SK-N-SH (cell line): Measurements from ENCODE around the gene MRPL46.

Experiments used
- CHD2 ChIP-seq: fragments of 150-350 bp; IDR thresholded peaks from 2 replicates; pipeline ENCODE4 v1.6.1; 2018; ENCODE audit warnings: low read length; ENCODE audit not compliant: partially characterized antibody
- GABPA ChIP-seq: IDR thresholded peaks from 2 replicates; pipeline ENCODE4 v1.4.0; 2012; ENCODE audit warnings: low read depth, mild to moderate bottlenecking
- MXI1 ChIP-seq: IDR thresholded peaks from 2 replicates; pipeline ENCODE4 v1.6.1; 2012; ENCODE audit warnings: mild to moderate bottlenecking, low read depth, low read length, improper control_type of control experiment
- POLR2AphosphoS5 ChIP-seq: IDR thresholded peaks from 2 replicates; pipeline ENCODE4 v1.6.1; 2012; ENCODE audit warnings: low read depth, low read length
- RAD21 ChIP-seq: IDR thresholded peaks from 2 replicates; pipeline ENCODE4 v1.6.1; 2012; ENCODE audit warnings: mild to moderate bottlenecking, low read length
- RCOR1 ChIP-seq: fragments of 150-350 bp; IDR thresholded peaks from 2 replicates; pipeline ENCODE4 v1.6.1; 2017; ENCODE audit warnings: antibody characterized with exemption, low read length
- RFX5 ChIP-seq: IDR thresholded peaks from 2 replicates; pipeline ENCODE4 v1.6.1; 2012; ENCODE audit warnings: mild to moderate bottlenecking, improper control_type of control experiment, low read length
- SIN3A ChIP-seq: IDR thresholded peaks from 2 replicates; pipeline ENCODE4 v1.6.1; 2012; ENCODE audit warnings: low read depth, mild to moderate bottlenecking, low read length, moderate library complexity, borderline replicate concordance
- SMC3 ChIP-seq: IDR thresholded peaks from 2 replicates; pipeline ENCODE4 v1.6.1; 2012; ENCODE audit warnings: low read depth, low read length, improper control_type of control experiment
- TCF12 ChIP-seq: IDR thresholded peaks from 2 replicates; pipeline ENCODE4 v1.4.0; 2012
- TF ChIP-seq, protein P1 (sequence below): IDR thresholded peaks from 2 replicates; pipeline ENCODE4 v1.4.0; 2012; ENCODE audit warnings: low read depth
- TF ChIP-seq, protein P2 (sequence below): IDR thresholded peaks from 2 replicates; pipeline ENCODE4 v1.6.1; 2012; ENCODE audit warnings: mild to moderate bottlenecking, low read depth, low read length, moderate library complexity
- TF ChIP-seq, protein P3 (sequence below): fragments of 200-600 bp; sonication (generic); IDR thresholded peaks from 2 replicates; pipeline ENCODE4 v1.6.1; 2017; ENCODE audit warnings: antibody characterized with exemption, mild to moderate bottlenecking, moderate library complexity
- TF ChIP-seq, protein P4 (sequence below): fragments of 150-350 bp; IDR thresholded peaks from 2 replicates; pipeline ENCODE4 v1.6.1; 2017; ENCODE audit warnings: antibody characterized with exemption, low read length, low read depth, borderline replicate concordance

GRCh38 chr15:88450125-88450798 is 16.9 kb downstream of the MRPL46 start:
- TF ChIP-seq SIN3A: no peak
- peak; percentile 79 for TF ChIP-seq SMC3
- TF ChIP-seq, protein P1, sequence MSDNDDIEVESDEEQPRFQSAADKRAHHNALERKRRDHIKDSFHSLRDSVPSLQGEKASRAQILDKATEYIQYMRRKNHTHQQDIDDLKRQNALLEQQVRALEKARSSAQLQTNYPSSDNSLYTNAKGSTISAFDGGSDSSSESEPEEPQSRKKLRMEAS: peak; percentile 46; the same call in 1 of the 2 replicates
- TF ChIP-seq, protein P2, sequence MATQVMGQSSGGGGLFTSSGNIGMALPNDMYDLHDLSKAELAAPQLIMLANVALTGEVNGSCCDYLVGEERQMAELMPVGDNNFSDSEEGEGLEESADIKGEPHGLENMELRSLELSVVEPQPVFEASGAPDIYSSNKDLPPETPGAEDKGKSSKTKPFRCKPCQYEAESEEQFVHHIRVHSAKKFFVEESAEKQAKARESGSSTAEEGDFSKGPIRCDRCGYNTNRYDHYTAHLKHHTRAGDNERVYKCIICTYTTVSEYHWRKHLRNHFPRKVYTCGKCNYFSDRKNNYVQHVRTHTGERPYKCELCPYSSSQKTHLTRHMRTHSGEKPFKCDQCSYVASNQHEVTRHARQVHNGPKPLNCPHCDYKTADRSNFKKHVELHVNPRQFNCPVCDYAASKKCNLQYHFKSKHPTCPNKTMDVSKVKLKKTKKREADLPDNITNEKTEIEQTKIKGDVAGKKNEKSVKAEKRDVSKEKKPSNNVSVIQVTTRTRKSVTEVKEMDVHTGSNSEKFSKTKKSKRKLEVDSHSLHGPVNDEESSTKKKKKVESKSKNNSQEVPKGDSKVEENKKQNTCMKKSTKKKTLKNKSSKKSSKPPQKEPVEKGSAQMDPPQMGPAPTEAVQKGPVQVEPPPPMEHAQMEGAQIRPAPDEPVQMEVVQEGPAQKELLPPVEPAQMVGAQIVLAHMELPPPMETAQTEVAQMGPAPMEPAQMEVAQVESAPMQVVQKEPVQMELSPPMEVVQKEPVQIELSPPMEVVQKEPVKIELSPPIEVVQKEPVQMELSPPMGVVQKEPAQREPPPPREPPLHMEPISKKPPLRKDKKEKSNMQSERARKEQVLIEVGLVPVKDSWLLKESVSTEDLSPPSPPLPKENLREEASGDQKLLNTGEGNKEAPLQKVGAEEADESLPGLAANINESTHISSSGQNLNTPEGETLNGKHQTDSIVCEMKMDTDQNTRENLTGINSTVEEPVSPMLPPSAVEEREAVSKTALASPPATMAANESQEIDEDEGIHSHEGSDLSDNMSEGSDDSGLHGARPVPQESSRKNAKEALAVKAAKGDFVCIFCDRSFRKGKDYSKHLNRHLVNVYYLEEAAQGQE: no peak
- TF ChIP-seq, protein P3, sequence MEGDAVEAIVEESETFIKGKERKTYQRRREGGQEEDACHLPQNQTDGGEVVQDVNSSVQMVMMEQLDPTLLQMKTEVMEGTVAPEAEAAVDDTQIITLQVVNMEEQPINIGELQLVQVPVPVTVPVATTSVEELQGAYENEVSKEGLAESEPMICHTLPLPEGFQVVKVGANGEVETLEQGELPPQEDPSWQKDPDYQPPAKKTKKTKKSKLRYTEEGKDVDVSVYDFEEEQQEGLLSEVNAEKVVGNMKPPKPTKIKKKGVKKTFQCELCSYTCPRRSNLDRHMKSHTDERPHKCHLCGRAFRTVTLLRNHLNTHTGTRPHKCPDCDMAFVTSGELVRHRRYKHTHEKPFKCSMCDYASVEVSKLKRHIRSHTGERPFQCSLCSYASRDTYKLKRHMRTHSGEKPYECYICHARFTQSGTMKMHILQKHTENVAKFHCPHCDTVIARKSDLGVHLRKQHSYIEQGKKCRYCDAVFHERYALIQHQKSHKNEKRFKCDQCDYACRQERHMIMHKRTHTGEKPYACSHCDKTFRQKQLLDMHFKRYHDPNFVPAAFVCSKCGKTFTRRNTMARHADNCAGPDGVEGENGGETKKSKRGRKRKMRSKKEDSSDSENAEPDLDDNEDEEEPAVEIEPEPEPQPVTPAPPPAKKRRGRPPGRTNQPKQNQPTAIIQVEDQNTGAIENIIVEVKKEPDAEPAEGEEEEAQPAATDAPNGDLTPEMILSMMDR: peak; percentile 81
- no peak for TF ChIP-seq GABPA
- no peak for TF ChIP-seq CHD2
- TF ChIP-seq, protein P4, sequence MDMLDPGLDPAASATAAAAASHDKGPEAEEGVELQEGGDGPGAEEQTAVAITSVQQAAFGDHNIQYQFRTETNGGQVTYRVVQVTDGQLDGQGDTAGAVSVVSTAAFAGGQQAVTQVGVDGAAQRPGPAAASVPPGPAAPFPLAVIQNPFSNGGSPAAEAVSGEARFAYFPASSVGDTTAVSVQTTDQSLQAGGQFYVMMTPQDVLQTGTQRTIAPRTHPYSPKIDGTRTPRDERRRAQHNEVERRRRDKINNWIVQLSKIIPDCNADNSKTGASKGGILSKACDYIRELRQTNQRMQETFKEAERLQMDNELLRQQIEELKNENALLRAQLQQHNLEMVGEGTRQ: no peak; the same call in 1 of the 2 replicates
- no peak for TF ChIP-seq RCOR1
- no peak for TF ChIP-seq MXI1
- TF ChIP-seq TCF12: no peak
- peak; percentile 89 for TF ChIP-seq RAD21
- no peak for TF ChIP-seq POLR2AphosphoS5
- TF ChIP-seq RFX5: no peak
